Stimulated activated naive CD4-positive, alpha-beta T cell treated with Interleukin-2 at 50 U/mL for 16 hours (primary cell): Measurements from ENCODE around the gene MAGI2.
"Not testable (repeated sequence)": the region's sequence is repeated elsewhere in the genome, so short reads cannot be mapped to it uniquely, and the experiment has no call there.

Source experiments
- DNase-seq: peaks from one replicate; lab custom pipeline; 2025; lab: John Stamatoyannopoulos, UW

Gene MAGI2

GRCh38 chr7:78350926-78351325 lies 1102.5 kb downstream of the MAGI2 start:
- DNase-seq, result no peak

- no peak for DNase-seq
These were observed 1103.1 kb downstream of the MAGI2 start for GRCh38 chr7:78350391-78350790.

- DNase-seq, result no peak
These were observed 1106.6 kb downstream of the MAGI2 start for GRCh38 chr7:78346827-78347226.

- DNase-seq, result no peak
These were observed 1107.5 kb downstream of the MAGI2 start for GRCh38 chr7:78345979-78346378.

GRCh38 chr7:78345293-78345911 lies 1108.1 kb downstream of the MAGI2 start:
- DNase-seq, result no peak

GRCh38 chr7:78334426-78334825 lies 1119.0 kb downstream of the MAGI2 start:
- no peak for DNase-seq

- DNase-seq, result no peak
These were observed 1119.7 kb downstream of the MAGI2 start for GRCh38 chr7:78333530-78334425.

- DNase-seq, result no peak
These were observed 1124.3 kb downstream of the MAGI2 start for GRCh38 chr7:78329001-78329655.

GRCh38 chr7:78327718-78328117 lies 1125.7 kb downstream of the MAGI2 start:
- DNase-seq, result no peak

GRCh38 chr7:78326876-78327275 lies 1126.6 kb downstream of the MAGI2 start:
- no peak for DNase-seq

GRCh38 chr7:78326189-78326588 lies 1127.3 kb downstream of the MAGI2 start:
- DNase-seq, result no peak

GRCh38 chr7:78323118-78323517 lies 1130.3 kb downstream of the MAGI2 start:
- DNase-seq, result no peak

- DNase-seq, result not testable (repeated sequence)
These were observed 1131.2 kb downstream of the MAGI2 start for GRCh38 chr7:78322231-78322630.

- DNase-seq, result no peak
These were observed 1136.1 kb downstream of the MAGI2 start for GRCh38 chr7:78317371-78317770.

- DNase-seq, result no peak
These were observed 1137.4 kb downstream of the MAGI2 start for GRCh38 chr7:78316110-78316509.

GRCh38 chr7:78315119-78315518 lies 1138.3 kb downstream of the MAGI2 start:
- DNase-seq, result no peak

- no peak for DNase-seq
These were observed 1142.3 kb downstream of the MAGI2 start for GRCh38 chr7:78311181-78311580.

GRCh38 chr7:78307892-78308291 lies 1145.6 kb downstream of the MAGI2 start:
- DNase-seq, result no peak

- DNase-seq, result no peak
These were observed 1146.8 kb downstream of the MAGI2 start for GRCh38 chr7:78306634-78307033.

- no peak for DNase-seq
These were observed 1152.1 kb downstream of the MAGI2 start for GRCh38 chr7:78301407-78301806.

- DNase-seq, result no peak
These were observed 1154.4 kb downstream of the MAGI2 start for GRCh38 chr7:78299088-78299487.

GRCh38 chr7:78296644-78297371 lies 1156.7 kb downstream of the MAGI2 start:
- no peak for DNase-seq
